ENCODE results near the gene TMEM9B.
"Not testable (repeated sequence)": the region's sequence is repeated elsewhere in the genome, so short reads cannot be mapped to it uniquely, and the experiment has no call there.

The TMEM9B gene

GRCh38 chr11:8964324-8965320 lies at the start of gene TMEM9B:
Gene TMEM9B (minus strand): TSS chr11:8964442. CDS start chr11:8964313, 129 bp downstream.
- H3K36me3 ChIP-seq (ENCODE audit: insufficient read depth, low read length) = no peaks in the 10 kb centered on the region
- no peaks in the 10 kb centered on the region for H3K9me3 ChIP-seq (ENCODE audit: low read depth, low read length)
- H3K4me3 ChIP-seq = peak within 1 kb of the TSS; percentile 87
- no peak for DNase-seq (ENCODE audit: low read depth, low spot score)
- H3K27ac ChIP-seq = no peak within 1 kb of the TSS
- TF ChIP-seq EZH2 (IDR thresholded peaks at IDR 0.05) (no peak), POLR2AphosphoS5 (IDR thresholded peaks at IDR 0.05; ENCODE audit: borderline replicate concordance, low read depth, low read length) (peak; percentile 76), FOXP2 (optimal IDR thresholded peaks at IDR 0.05; ENCODE audit: control extremely low read depth, extremely low read length, insufficient read depth) (no peak)
- H3K9ac ChIP-seq (ENCODE audit: insufficient read length) = peak within 1 kb of the TSS; percentile 79

GRCh38 chr11:9013373-9013772 lies 49.1 kb upstream of the TMEM9B start:
- no peak overlapping the region for H3K9ac ChIP-seq (ENCODE audit: insufficient read length)
- DNase-seq (ENCODE audit: low read depth, low spot score) = no peak
- TF ChIP-seq EZH2 (IDR thresholded peaks at IDR 0.05) (no peak), FOXP2 (optimal IDR thresholded peaks at IDR 0.05; ENCODE audit: control extremely low read depth, extremely low read length, insufficient read depth) (no peak), POLR2AphosphoS5 (IDR thresholded peaks at IDR 0.05; ENCODE audit: borderline replicate concordance, low read depth, low read length) (no peak)

DNA sequence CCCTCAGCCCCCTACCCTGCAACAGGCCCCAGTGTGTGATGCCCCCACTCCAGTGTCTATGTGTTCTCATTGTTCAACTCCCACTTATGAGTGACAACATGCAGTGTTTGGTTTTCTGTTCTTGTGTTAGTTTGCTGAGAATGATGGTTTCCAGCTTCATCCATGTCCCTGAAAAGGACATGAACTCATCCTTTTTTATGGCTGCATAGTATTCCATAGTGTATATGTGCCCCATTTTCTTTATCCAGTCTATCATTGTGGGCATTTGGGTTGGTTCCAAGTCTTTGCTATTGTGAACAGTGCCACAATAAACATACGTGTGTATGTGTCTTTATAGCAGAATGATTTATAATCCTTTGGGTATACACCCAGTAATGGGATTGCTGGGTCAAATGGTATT lies 45.3 kb upstream of the TMEM9B start:
- not testable (repeated sequence) for H3K27ac ChIP-seq; H3K36me3 ChIP-seq (ENCODE audit: insufficient read depth, low read length); H3K9me3 ChIP-seq (ENCODE audit: low read depth, low read length); H3K4me3 ChIP-seq; DNase-seq (ENCODE audit: low read depth, low spot score); H3K9ac ChIP-seq (ENCODE audit: insufficient read length)

More at GRCh38 chr11:9013373-9013772, 49.1 kb upstream of the TMEM9B start:
- Histone ChIP-seq H3K4me3 (no peak overlapping the region), H3K9me3 (ENCODE audit: low read depth, low read length) (no peaks in the 10 kb centered on the region), H3K27ac (no peak overlapping the region), H3K36me3 (ENCODE audit: insufficient read depth, low read length) (no peaks in the 10 kb centered on the region)

DNA sequence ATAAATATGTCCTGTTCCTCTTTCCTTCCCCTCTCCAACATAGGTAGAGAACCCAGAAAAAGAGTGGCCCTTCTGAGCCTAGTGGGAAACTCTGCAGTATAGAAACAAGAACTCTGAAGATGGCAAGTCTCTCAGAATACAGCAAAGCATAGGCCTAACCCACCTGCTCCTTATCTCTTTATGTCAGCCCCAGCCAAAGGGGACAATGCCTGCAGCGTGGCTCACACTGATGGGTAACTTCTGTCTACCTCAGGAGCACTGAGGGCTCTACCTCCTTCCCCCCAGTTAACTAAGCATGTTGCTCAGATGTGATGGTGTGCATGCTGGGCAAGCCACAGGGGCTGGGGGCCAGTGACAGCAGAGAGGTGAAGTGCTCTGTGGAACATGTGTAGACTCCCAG lies 44.4 kb upstream of the TMEM9B start:
- no peaks in the 10 kb centered on the region for H3K9me3 ChIP-seq (ENCODE audit: low read depth, low read length)
- no peak overlapping the region for H3K9ac ChIP-seq (ENCODE audit: insufficient read length)
- H3K4me3 ChIP-seq = no peak overlapping the region
- H3K27ac ChIP-seq = no peak overlapping the region
- TF ChIP-seq EZH2 (IDR thresholded peaks at IDR 0.05) (no peak), FOXP2 (optimal IDR thresholded peaks at IDR 0.05; ENCODE audit: control extremely low read depth, extremely low read length, insufficient read depth) (no peak), POLR2AphosphoS5 (IDR thresholded peaks at IDR 0.05; ENCODE audit: borderline replicate concordance, low read depth, low read length) (no peak)
- no peak for DNase-seq (ENCODE audit: low read depth, low spot score)
- H3K36me3 ChIP-seq (ENCODE audit: insufficient read depth, low read length) = no peaks in the 10 kb centered on the region

GRCh38 chr11:9008011-9008550 lies 43.8 kb upstream of the TMEM9B start:
- no peak overlapping the region for H3K9ac ChIP-seq (ENCODE audit: insufficient read length)
- H3K36me3 ChIP-seq (ENCODE audit: insufficient read depth, low read length) = no peaks in the 10 kb centered on the region
- TF ChIP-seq EZH2 (IDR thresholded peaks at IDR 0.05) = no peak
- TF ChIP-seq POLR2AphosphoS5 (IDR thresholded peaks at IDR 0.05; ENCODE audit: borderline replicate concordance, low read depth, low read length) = no peak
- TF ChIP-seq FOXP2 (optimal IDR thresholded peaks at IDR 0.05; ENCODE audit: control extremely low read depth, extremely low read length, insufficient read depth) = no peak
- no peak overlapping the region for H3K27ac ChIP-seq
- DNase-seq (ENCODE audit: low read depth, low spot score) = no peak
- no peaks in the 10 kb centered on the region for H3K9me3 ChIP-seq (ENCODE audit: low read depth, low read length)
- no peak overlapping the region for H3K4me3 ChIP-seq

- Histone ChIP-seq H3K27ac (no peak overlapping the region), H3K9me3 (ENCODE audit: low read depth, low read length) (no peaks in the 10 kb centered on the region), H3K36me3 (ENCODE audit: insufficient read depth, low read length) (no peaks in the 10 kb centered on the region), H3K4me3 (no peak overlapping the region), H3K9ac (ENCODE audit: insufficient read length) (no peak overlapping the region)
- no peak for TF ChIP-seq POLR2AphosphoS5 (IDR thresholded peaks at IDR 0.05; ENCODE audit: borderline replicate concordance, low read depth, low read length)
- no peak for TF ChIP-seq EZH2 (IDR thresholded peaks at IDR 0.05)
- TF ChIP-seq FOXP2 (optimal IDR thresholded peaks at IDR 0.05; ENCODE audit: control extremely low read depth, extremely low read length, insufficient read depth) = no peak
- no peak for DNase-seq (ENCODE audit: low read depth, low spot score)
These were observed 40.8 kb upstream of the TMEM9B start for GRCh38 chr11:9005087-9005486.

GRCh38 chr11:9004183-9004926 lies 40.1 kb upstream of the TMEM9B start:
- no peak for TF ChIP-seq EZH2 (IDR thresholded peaks at IDR 0.05)
- Histone ChIP-seq H3K9ac (ENCODE audit: insufficient read length) (no peak overlapping the region), H3K27ac (no peak overlapping the region), H3K9me3 (ENCODE audit: low read depth, low read length) (no peaks in the 10 kb centered on the region), H3K4me3 (peak overlapping the region; percentile 78), H3K36me3 (ENCODE audit: insufficient read depth, low read length) (no peaks in the 10 kb centered on the region)
- DNase-seq (ENCODE audit: low read depth, low spot score) = no peak

DNA sequence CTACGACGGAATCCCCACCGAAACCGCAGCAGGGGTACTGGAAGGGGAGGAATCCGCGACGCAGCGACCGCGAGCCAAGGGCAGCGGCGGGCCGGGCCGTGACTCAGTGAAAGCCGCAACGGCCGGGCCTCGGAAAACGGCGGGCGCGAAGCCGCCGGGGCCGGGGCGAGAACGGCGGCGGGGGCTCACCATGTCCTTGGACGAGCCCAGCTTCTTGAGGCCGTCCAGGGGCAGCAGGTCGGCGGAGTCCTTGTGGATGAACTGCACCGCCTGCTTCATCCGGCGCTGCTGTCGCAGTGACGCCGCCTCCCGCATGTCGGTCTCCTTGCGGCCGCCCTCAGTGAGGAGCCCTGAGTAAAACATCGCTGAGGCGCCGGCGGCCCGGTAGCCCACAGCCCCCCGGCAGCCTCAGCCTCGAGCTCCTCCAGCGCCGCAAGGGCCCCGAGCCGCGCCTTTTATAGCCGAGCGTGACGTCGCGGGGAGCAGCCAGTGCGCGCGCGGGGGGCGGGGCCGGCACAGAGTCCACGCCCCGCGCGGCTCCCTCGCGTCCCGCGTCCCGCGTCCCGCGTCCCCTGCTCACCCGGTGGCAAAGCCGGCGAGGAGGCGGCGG lies 39.4 kb upstream of the TMEM9B start, which contains the start of gene NRIP3:
TSS of gene NRIP3 (minus strand) at position 429 of the 610 bp plus-strand sequence. CDS start at position 363, 66 bp downstream.
- Histone ChIP-seq H3K9me3 (ENCODE audit: low read depth, low read length) (no peaks in the 10 kb centered on the region), H3K36me3 (ENCODE audit: insufficient read depth, low read length) (no peaks in the 10 kb centered on the region), H3K27ac (no peak within 1 kb of the TSS), H3K9ac (ENCODE audit: insufficient read length) (peak within 1 kb of the TSS; percentile 22), H3K4me3 (peak within 1 kb of the TSS; percentile 78)
- no peak for DNase-seq (ENCODE audit: low read depth, low spot score)
- TF ChIP-seq FOXP2 (optimal IDR thresholded peaks at IDR 0.05; ENCODE audit: control extremely low read depth, extremely low read length, insufficient read depth) = no peak
